GM12892 (cell line): Measurements from ENCODE around the gene WDR41.

Experiments
- POLR2AphosphoS5 ChIP-seq: IDR thresholded peaks from 2 replicates; pipeline ENCODE4 v1.6.1; 2011; ENCODE audit warnings: low read depth, low read length, control low read depth
- TAF1 ChIP-seq: IDR thresholded peaks from 2 replicates; pipeline ENCODE4 v1.6.1; 2011; ENCODE audit warnings: low read depth, mild to moderate bottlenecking, control low read depth, low read length, borderline replicate concordance

DNA sequence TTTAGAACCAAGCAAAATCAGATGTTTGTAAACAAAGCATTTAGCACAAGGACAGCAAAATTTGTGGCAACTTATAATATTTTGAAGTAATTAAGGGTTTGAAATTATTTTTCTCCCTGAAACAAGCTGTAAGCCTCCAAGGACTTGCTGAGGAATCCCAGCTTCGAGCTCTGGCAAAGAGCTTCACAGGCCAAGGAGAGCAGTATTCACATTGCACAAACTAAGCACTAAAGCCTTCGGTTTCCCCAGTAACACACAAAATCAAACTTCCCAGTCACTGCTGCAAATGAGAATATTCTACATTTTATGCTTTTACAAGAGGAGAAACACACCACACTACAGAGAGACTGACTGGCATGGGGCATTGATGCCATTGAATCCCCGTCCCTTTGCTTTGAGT lies 101.9 kb downstream of the WDR41 start:
- no peak for TF ChIP-seq POLR2AphosphoS5
- TF ChIP-seq TAF1: no peak
